Neutrophil (primary cell): Measurements from ENCODE around the gene RNF130.

Experiments used
- H3K27ac ChIP-seq: fragments of 200-600 bp; sonication (generic); 2 replicates; pipeline ENCODE4 v1.5.1; 2016; ENCODE audit warnings: mild to moderate bottlenecking, moderate library complexity
- H3K27me3 ChIP-seq: fragments of 200-600 bp; sonication (generic); 2 replicates; pipeline ENCODE4 v1.6.0; 2016; ENCODE audit warnings: mild to moderate bottlenecking
- H3K36me3 ChIP-seq: fragments of 200-600 bp; sonication (generic); 2 replicates; pipeline ENCODE4 v1.5.1; 2017
- H3K4me1 ChIP-seq, 2 experiments: fragments of 200-600 bp in 1 of 2; sonication (generic) in 1 of 2; 1 replicate in 1 of 2; 2 replicates in 1 of 2; pipeline versions ENCODE4 v1.5.1 to v1.6.1; 2013 to 2016; ENCODE audit warnings: low read depth in 1 of 2, low read length in 1 of 2, mild to moderate bottlenecking in 1 of 2, moderate library complexity in 1 of 2; ENCODE audit not compliant: control insufficient read depth in 1 of 2, insufficient read depth in 1 of 2
- H3K4me3 ChIP-seq, 2 experiments: fragments of 200-600 bp in 1 of 2; sonication (generic) in 1 of 2; 1 replicate in 1 of 2; 2 replicates in 1 of 2; pipeline ENCODE4 v1.5.1; 2013 to 2016; ENCODE audit warnings: low read depth in 1 of 2, low read length in 1 of 2, mild to moderate bottlenecking in 1 of 2, moderate library complexity in 1 of 2
- H3K9me3 ChIP-seq: fragments of 200-600 bp; sonication (generic); 2 replicates; pipeline ENCODE4 v1.5.1; 2016
- TF ChIP-seq, protein P1 (sequence below): fragments of 200-600 bp; sonication (generic); IDR thresholded peaks from 2 replicates; pipeline ENCODE4 v1.5.1; 2016; ENCODE audit warnings: antibody characterized with exemption

The RNF130 gene

DNA sequence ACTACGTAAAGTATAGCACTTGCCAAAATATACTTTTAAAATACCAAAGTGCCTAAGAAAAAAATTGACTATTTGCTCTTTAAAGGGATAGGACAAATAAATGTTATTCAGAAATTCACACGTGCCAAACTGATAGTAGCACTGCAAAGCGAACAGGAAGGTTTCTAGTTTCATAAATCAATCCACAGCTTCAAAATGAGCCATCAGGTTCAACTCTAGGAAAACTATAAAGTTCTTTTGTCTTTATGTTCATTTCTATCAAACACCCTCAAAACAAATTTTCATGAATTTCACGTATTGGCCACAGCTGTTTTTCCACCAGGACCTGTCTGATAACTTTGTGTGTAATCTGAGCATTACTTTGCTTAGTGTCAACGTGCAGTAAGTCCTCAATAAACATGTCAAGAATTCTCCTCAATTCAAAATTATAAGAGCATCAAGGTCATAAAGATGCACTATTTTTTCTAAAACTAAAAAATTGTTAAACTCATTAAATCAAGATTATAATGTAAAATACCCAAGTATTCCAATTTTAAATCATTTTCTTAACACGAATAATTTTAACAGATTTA, 3.0 kb downstream of the RNF130 start:
- Histone ChIP-seq H3K27me3 (no peaks in the 10 kb centered on the region), H3K27ac (peak overlapping the region; percentile 99), H3K4me3 (peak overlapping the region in 1 of 2 experiments; percentile 76), H3K36me3 (no peaks in the 10 kb centered on the region), H3K9me3 (no peaks in the 10 kb centered on the region), H3K4me1 (peaks cover 40 to 49% of the 10 kb centered on the region in 2 experiments)
- TF ChIP-seq, protein P1, sequence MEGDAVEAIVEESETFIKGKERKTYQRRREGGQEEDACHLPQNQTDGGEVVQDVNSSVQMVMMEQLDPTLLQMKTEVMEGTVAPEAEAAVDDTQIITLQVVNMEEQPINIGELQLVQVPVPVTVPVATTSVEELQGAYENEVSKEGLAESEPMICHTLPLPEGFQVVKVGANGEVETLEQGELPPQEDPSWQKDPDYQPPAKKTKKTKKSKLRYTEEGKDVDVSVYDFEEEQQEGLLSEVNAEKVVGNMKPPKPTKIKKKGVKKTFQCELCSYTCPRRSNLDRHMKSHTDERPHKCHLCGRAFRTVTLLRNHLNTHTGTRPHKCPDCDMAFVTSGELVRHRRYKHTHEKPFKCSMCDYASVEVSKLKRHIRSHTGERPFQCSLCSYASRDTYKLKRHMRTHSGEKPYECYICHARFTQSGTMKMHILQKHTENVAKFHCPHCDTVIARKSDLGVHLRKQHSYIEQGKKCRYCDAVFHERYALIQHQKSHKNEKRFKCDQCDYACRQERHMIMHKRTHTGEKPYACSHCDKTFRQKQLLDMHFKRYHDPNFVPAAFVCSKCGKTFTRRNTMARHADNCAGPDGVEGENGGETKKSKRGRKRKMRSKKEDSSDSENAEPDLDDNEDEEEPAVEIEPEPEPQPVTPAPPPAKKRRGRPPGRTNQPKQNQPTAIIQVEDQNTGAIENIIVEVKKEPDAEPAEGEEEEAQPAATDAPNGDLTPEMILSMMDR: no peak

DNA sequence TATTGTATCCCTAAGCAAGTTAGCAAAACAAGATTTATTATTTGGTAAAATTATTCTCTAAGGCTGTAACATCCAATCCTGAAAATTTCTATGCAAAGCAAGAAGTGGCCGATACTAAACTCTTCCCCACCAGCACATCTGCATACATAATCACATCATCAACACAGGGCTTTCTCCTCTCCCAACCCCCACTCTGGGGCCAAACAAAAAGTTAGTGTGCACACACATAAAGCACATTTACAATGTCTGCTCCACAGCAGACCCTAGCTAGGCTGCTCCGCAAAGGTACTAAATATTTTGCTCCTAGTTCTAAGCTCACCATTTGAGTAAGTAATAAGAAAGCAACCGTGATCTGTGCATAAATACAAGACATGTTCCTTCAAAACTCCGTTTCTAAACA, 3.6 kb downstream of the RNF130 start:
- Histone ChIP-seq H3K4me1 (peaks cover 40 to 49% of the 10 kb centered on the region in 2 experiments), H3K27me3 (no peaks in the 10 kb centered on the region), H3K27ac (peak overlapping the region; percentile 99), H3K4me3 (peak overlapping the region in 1 of 2 experiments; percentile 76), H3K36me3 (no peaks in the 10 kb centered on the region), H3K9me3 (no peaks in the 10 kb centered on the region)
- TF ChIP-seq, protein P1: no peak

DNA sequence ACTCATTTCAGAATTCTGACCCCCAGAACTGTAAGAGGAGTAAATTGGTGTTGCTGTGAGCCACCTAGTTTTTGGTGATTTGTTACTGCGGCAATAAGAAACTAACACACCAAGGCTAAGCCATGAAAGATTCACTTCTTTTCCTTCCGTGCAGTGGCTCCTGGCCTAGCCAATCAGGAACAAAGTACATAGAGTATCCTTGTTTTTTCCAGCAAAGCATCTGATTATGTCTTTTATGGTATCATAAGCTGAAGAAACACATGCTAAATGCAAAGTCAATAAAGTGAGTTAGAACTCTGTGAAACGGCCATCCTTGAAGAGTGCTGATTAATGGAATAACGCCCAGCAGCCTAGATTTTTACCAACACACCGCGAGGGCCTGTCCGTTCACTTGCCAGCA, 11.4 kb downstream of the RNF130 start:
- H3K4me3 ChIP-seq: no peak overlapping the region
- TF ChIP-seq, protein P1: no peak
- peak overlapping the region; percentile 57 for H3K27ac ChIP-seq
- H3K9me3 ChIP-seq: no peaks in the 10 kb centered on the region
- peaks cover 6% of the 10 kb centered on the region for H3K36me3 ChIP-seq
- H3K27me3 ChIP-seq: no peaks in the 10 kb centered on the region
- H3K4me1 ChIP-seq: peaks cover 7 to 22% of the 10 kb centered on the region in 2 experiments

DNA sequence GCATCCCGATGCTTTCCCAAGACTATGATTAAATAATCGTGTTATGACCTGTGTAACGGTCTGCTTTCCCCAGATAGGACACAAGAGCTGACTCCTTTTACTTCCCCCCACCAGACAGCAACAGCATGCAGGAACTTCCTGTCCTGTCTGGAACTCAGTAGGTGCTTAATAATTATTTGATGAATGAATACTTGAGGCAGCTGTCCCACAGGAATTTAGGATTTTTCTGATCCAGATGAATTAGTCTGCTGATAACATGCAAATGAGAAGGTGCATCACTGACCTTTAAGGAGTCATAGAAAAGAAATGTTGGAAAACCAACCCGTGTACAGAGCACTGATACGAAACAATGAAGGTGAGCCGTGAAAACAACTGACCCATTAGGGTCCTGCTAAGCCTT, 12.2 kb downstream of the RNF130 start:
- Histone ChIP-seq H3K27ac (peak overlapping the region; percentile 57), H3K27me3 (no peaks in the 10 kb centered on the region), H3K4me1 (peaks cover 7 to 19% of the 10 kb centered on the region in 2 experiments), H3K36me3 (peaks cover 6% of the 10 kb centered on the region), H3K9me3 (no peaks in the 10 kb centered on the region), H3K4me3 (no peak overlapping the region)
- TF ChIP-seq, protein P1: no peak

DNA sequence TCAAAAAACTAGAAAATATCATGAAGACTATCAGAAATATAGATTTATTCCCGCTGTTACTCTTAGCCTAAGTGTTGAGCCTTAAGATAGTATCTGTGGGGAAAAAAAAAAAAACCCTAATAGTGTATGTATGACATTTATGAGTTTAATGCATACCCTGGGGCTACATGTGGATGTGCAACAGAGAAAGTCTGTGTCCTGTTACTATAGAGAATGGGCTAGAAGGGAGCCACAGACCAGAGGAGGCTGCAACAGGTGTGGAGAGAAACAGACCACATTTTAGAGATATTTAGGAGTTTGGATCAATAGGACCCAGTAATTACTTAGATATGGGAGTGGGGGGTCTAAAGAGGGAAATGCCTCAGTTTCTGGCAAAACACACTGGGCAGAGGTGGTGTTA, 15.4 kb downstream of the RNF130 start:
- Histone ChIP-seq H3K4me1 (peaks cover 7 to 25% of the 10 kb centered on the region in 2 experiments), H3K27me3 (no peaks in the 10 kb centered on the region), H3K9me3 (no peaks in the 10 kb centered on the region), H3K36me3 (peaks cover 6% of the 10 kb centered on the region), H3K27ac (peak overlapping the region; percentile 46), H3K4me3 (no peak overlapping the region)
- TF ChIP-seq, protein P1: no peak
